GM12874 (cell line): Measurements from ENCODE around the gene CLASRP.

Source experiments
- CTCF ChIP-seq: IDR thresholded peaks from 2 replicates; pipeline ENCODE4 v1.5.1; 2011; ENCODE audit warnings: low read depth, mild to moderate bottlenecking, control low read depth, low read length, moderate library complexity; ENCODE audit not compliant: insufficient read depth

CLASRP gene

GRCh38 chr19:44998025-44998424 is 40.8 kb upstream of the CLASRP start:
- TF ChIP-seq CTCF: no peak

- no peak for TF ChIP-seq CTCF
Observed at GRCh38 chr19:45001087-45001739, 37.6 kb upstream of the CLASRP start, which contains the start of gene RELB. RELB (plus strand) TSS chr19:45001464; CDS start chr19:45001580, 116 bp downstream.

- no peak for TF ChIP-seq CTCF
Observed at GRCh38 chr19:45003485-45003884, 35.4 kb upstream of the CLASRP start.

- TF ChIP-seq CTCF: no peak
Observed at GRCh38 chr19:45005787-45006186, 33.1 kb upstream of the CLASRP start.

GRCh38 chr19:45008552-45008951 is 30.3 kb upstream of the CLASRP start:
- TF ChIP-seq CTCF: no peak

GRCh38 chr19:45009625-45010255 is 29.1 kb upstream of the CLASRP start:
- no peak for TF ChIP-seq CTCF

- no peak for TF ChIP-seq CTCF
Observed at GRCh38 chr19:45010306-45010705, 28.5 kb upstream of the CLASRP start.
